Measurements from ENCODE around the gene SLC1A4.
"Not testable (repeated sequence)": the region's sequence is repeated elsewhere in the genome, so short reads cannot be mapped to it uniquely, and the experiment has no call there.

The SLC1A4 gene

DNA sequence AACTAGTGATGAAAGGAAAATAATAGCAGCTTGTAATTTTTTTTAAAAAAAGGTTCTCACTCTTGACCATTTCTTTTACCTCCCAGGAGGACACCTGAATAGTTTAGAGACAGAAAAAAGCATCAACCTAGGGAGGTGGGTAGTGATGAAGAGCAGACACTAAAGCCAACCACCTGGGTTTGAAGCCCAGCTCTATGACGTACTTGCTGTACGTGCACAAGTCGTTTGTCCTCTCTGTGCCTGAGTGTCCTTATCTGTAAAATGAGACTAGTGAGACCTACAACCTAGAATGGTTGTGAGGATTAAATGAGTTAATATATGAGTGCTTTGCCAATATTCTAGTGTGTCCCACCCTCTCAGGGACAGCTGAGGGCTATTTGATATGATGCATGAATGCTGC lies 5.8 kb downstream of the SLC1A4 start:
- DNase-seq = no peak

DNA sequence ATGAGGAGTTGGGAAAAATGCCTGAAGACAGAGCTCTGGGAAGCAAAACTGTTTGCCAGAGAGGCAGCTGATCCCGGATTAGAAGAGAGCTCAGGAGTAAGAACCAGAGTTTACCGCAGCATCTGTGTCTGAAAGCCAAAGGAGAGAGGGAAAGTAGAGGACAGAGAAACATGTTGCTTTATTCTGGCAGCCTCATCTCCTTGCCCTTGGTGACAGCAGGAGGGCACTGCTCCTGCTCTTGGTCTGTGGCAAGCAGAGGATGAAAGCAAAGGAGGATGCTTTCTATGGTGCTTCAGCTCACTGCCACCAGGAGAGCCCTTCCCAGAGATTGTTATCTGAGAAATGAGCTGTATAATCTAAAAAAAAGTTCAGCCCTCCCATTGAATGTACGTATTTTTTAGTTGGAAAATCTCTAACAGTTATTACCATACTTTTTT lies 7.7 kb downstream of the SLC1A4 start:
- no peak for DNase-seq

DNA sequence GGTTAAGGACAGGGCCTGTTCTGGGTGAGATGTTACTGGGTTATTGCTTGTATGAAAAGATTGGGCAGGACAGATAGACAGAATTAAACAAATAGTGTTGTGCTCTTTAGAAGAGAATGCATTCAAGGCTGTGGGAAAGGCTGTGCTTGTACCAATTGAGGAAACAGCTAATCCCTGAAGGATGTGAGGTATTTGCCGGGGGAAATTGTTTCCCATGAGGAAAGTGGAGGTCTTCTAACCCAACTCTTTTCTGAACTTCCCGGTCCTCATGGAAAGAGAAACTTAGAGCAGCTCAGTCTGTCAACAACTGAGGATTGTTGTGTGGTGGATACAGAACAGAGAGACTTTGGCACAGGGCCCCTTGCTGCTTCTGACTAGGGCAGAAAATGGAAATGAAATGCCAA lies 9.5 kb downstream of the SLC1A4 start:
- DNase-seq = no peak

DNA sequence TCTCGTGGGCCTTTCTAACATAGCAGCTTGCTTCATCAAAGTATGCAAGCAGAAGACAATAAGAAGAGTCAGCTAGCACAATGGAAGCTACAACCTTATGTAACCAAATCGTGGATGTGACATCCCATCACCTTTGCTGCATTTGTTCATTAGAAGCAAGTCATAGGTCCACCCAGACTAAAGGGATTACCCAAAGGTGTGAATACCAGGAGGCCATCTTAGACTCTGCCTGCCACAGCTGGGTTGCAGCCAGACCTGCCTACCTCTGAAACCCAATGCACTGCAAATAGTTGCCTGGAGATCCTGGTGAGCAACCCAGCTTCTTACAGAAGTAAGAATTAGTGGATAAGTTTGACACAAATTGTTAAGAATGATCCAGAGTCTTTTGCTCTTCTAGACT lies 10.6 kb downstream of the SLC1A4 start:
- no peak for DNase-seq

DNA sequence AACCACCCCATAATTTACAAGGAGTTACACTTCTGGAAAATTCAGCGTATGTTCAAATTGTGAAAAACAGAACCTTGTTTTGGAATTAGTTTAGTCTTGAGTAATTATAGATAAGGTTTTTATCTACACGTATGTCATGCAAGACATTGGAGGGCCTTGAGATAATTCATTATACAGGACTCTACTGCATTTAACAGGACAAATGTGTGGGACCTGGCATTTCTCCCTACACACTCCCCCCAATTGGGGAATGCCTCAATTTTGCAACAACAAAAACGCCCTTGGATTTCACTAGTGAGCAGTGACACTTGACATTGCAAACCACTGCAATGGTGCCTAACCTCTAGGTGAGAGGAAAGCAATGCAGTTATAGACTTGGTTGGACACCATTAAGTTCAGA lies 11.4 kb downstream of the SLC1A4 start:
- no peak for DNase-seq

DNA sequence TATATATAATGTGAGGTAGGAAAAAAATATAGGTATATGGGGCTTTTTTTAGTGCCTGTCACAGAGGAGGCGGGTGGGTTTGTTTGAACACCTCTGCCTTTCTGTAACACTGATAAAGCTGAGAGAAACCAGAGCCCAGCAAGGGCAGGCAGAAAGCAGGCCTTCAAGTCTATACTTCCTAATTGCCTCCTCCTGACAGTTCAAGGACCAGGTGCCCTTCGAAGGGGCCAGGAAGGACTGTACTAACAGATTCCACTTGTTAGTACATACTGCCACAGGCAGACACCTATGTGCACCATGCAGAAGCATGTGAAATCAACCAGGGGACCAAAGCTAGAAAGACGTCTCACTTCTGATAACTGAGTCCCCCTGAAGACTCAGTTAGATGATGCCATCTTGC lies 13.8 kb downstream of the SLC1A4 start:
- DNase-seq = no peak

DNA sequence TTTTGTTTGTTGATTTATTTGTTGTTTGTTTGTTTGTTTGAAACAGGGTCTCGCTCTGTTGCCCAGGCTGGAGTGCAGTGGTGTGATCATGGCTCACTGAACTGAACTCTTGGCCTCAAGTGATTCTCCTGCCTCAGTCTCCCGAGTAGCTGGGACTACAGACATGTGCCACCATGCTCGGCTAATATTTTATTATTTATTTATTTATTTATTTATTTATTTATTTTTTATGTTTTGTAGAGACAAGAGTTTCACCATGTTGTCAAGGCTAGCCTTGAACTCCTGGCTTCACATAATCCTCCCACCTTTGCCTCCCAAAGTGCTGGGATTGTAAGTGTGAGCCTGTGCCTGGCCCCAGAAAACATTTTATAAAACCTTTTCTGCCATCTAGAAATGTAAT lies 15.0 kb downstream of the SLC1A4 start:
- DNase-seq = not testable (repeated sequence)

DNA sequence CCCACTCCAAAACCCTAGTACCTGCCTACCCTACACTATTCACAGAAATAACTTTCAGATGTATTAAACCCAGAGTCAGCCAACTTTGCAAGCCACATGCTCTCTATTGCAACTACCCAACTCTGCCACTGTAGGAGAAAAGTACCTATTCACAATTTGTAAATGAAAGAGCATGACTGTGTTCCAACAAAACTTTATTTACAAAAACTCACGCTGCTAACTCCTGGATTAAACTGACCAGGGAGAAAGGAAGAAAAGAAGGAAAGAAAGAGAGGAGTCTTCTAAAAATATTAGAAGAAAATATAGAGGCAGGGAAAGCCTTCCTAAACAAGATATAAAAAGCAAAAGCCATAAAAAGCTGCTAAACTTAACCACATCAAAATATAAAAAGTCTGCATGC lies 24.6 kb downstream of the SLC1A4 start:
- DNase-seq = no peak

DNA sequence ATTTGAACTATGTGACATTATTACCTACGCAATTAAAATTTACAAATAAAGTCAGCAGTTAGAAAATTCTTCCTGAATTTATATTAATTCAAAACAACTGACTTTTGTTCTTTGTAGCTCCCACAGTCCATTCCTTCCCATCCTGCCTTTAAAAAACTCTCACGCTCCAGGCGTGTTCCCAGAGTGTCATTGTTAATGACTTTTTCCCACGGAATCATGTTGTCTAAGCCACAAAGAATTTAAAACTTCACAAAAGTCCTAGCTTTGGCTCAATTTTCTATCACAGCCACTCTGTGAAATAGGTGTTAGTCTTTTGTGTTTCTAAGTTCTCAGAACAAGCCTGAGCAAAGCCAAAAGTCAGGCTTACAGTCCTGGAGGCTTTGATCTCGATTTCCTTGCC lies 26.5 kb downstream of the SLC1A4 start:
- DNase-seq = no peak

DNA sequence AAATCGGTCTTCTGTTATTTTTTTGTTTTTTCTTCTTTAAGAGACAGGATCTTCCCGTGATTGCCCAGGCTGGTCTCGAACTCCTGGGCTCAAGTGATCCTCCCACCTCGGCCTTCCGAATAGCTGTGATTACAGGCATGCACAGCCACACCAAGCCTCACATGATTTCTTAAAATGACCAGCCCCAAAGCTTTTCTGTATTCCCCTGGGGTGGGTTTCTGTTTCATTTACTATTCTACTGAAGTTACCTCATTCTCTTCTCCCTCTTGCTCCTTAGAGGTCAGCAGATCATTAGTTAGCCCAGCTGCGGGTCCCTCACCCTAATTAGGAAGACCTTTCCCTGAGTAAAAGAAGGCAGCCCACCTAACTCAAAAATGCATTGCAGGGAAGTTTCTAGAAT lies 27.6 kb downstream of the SLC1A4 start:
- DNase-seq = no peak

DNA sequence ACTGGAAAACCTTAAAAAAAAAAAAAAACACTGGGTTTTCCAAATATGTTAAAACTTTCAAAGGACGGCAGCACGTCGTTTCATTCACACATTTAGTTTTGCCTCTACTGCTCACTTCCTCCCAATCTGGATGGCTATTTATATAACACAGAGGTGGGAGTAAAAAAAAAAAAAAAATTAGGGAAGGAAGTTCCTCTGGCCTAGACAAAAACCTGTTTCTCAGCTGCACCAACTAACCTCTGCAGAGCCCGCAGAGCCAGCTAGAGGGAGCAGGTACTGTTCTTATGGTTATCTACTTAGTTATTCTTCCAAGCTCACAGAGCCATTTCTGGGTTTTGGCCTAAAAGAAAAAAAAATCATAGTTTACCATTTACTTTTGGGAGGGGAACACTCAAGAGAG lies 28.1 kb downstream of the SLC1A4 start:
- DNase-seq = no peak

DNA sequence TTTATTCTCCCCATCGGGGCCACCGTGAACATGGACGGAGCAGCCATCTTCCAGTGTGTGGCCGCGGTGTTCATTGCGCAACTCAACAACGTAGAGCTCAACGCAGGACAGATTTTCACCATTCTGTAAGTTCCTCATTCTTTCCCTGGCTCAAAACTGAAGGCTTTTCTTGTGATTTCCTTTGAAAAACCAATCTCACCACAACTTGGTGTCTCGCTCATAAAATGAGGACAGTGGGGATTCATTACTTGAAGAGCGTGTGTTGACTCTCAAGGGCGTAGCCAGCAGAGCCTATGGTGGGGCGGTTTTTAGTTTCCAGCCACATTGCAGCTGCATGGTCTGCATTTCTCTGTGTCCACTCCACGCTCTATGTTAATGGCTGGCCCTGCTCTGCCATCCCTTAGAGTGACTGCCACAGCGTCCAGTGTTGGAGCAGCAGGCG lies 29.0 kb downstream of the SLC1A4 start:
- no peak for DNase-seq

DNA sequence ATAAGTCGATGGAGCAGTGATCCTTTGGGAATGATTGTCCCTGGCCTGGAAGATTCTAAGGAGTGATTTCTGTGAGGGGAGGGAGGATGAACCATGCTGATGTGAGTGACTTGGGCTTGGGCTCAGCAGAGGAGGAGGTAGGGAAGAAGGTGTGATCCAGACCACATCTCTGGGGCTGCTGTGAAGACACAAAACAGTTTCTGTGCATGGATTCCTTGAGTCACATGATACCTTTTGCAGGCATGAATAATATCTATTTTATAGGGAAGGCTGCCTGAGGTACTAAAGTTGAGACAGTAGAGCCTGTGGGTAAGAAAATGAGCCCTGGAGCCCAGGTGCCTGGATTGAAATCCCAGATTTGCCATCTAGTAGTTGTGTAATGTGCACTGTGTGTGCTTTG lies 29.8 kb downstream of the SLC1A4 start:
- no peak for DNase-seq

DNA sequence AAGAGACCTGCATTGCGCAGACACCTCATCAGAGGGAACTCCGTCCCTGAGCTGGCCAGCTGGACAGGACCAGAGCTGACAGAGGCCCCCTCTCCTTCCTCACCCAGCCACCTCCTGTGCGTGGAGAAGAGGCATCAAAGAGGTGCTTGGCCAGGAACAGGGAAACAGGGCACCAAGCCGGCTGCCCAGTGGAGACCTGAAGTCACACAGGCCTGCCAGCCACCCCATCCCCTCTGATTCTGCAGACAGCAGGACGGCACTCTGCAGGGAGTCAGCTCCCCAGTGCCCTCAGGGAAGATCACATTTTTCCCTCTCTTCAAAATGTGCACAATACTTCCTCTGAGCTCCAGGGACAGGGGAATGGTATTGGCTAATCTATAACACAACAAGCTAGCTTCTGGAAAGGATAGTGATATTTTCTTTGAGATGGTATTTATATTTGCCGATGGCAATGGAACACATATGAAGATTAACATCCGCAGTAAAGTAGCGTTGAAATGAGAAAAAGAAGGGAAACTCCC lies 30.5 kb downstream of the SLC1A4 start:
- no peak for DNase-seq

DNA sequence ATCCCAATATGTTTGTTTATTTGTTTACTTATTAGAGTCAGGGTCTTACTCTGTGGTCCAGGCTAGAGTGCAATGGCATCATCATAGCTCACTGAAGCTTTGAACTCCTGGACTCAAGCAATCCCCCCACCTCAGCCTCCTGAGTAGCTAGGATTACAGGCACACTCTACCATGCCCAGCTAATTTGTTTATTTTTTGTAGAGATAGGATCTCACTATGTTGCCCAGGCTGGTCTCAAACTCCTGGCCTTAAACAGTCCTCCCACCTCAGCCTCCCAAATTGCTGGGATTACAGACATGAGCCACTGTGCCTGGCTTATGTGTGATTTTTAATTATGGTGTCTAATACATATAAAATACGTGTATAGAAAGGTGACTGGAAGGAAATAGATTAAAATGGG lies 31.1 kb downstream of the SLC1A4 start:
- DNase-seq = not testable (repeated sequence)

DNA sequence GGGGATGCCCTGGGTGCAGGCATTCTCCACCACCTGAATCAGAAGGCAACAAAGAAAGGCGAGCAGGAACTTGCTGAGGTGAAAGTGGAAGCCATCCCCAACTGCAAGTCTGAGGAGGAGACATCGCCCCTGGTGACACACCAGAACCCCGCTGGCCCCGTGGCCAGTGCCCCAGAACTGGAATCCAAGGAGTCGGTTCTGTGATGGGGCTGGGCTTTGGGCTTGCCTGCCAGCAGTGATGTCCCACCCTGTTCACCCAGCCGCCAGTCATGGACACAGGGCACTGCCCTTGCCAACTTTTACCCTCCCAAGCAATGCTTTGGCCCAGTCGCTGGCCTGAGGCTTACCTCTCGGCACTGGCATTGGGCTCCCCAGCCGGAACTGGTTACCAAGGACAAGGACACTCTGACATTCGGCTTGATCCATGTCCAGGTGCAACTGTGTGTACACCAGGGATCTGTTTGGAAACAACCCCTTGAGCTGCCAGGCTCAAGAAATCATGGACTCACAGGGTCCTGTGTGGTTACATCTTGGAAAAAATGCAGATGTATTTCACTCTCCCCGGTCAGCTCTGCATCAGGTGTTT lies 31.8 kb downstream of the SLC1A4 start:
- DNase-seq = no peak

DNA sequence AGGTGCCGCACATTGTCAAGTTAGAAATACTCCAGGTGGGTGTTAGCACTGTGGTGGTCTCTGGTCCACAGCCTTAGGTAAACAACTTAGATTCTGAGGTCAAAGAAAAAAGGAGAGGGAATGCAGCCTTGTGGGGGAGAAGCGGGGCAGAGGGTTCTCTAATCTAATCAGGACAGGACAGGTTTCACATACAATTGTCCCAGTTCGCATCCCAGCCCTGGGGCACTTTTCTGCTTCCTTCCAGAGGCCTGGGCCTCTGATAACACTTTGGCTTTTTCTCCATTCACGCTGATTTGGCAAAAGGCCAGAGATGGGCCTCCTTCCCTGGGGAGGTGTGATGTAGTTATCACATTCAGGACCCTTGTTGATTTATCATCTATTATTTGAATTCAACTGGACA lies 32.5 kb downstream of the SLC1A4 start:
- no peak for DNase-seq

DNA sequence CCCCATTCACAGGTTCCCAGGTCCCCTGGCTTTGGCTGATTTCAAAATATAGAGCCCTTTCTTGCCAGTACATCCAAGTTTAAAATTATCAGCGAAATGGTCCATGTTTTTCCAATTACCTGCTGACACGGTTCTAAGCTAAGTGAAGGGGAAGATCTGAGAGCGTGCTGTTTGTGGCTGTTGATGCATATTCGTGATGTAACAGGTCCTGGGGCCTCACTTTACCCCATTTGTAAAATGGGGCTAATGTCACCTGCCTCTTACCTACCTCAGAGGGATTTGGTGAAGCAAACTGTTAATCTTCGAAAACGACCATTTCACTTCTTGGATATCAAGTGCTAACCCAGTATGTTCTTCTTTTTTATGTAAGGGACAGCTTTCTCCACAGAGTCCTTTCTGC lies 33.0 kb downstream of the SLC1A4 start:
- no peak for DNase-seq

DNA sequence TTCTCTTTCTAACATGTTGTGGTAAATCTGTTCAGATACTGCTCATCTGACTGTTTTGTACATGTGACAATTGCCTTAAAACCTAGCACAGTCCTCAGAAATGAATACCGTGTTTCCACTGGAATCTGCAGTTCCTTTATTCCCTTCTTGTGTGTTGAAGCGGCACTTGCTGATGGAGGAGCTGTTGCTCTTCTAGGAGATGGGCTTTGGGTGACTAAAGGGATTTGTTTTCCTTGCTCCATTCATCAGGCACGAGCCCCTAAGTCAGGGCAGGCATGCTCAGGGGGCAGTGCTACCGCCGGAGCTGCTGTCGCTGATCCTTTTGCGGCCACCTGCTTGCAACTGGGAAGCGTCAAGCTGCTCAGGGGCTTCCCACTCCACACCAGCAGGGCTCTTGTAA lies 34.5 kb downstream of the SLC1A4 start:
- DNase-seq = no peak

DNA sequence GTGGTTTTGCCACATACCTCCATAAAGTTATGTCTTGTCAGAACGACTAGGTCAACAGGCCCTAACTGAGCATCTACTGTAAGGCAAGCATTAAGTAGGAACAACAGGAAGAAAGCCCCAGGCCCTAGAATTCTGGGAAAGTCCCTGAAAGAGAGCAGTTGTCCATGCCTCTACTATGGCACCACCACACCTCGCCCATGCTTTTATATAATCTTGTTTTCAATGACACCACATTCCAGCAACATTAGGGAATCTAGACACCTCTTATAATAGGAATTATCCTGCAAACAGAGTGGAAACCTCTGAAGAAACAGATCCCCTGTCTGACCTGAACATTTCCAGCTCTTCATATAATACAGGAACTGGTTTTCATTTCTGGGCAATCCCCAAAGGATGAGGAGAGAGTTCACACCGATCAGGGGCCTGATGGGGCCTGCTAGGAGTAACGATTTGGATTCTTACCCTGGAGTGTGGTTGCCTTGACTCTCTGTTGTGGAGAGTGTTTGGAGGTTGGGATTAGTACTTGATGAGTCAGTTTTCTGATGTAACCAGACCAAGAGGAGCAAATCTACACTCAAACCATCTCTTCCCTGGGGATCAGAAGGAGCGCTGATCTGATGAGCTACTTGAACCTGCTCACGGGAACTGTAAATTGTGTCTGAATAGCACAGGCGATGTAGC lies 35.1 kb downstream of the SLC1A4 start:
- no peak for DNase-seq

DNA sequence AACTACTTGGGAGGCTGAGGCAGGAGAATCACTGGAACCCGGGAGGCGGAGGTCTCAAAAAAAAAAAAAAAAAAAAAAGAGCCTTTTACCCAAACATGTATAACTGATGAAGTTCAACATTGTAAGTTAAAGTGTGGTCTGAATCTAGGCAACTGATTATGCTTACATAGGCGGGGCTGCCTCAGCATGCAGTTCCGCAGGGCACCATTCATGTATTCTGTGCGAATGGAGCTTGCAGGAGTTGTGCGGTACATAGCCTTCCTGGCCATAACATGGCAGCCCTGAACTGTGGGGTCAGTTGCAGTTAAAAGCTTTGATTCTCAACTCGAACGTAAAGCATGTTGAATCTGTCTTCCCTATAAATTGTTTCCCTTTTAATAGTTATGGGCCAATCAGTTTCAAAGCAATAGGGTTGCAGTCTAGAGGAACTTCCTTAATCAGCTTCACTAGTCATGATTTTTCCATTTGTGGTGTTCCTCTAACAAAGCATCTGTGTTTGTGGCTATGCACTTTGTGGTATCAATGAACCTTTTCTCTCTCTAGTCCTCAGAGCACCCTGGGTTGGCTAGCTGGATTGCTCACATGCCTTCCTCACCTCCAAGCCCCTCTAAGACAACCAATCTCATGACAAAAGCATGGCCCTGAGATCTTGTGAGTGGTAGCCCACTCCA lies 36.4 kb downstream of the SLC1A4 start:
- no peak for DNase-seq

DNA sequence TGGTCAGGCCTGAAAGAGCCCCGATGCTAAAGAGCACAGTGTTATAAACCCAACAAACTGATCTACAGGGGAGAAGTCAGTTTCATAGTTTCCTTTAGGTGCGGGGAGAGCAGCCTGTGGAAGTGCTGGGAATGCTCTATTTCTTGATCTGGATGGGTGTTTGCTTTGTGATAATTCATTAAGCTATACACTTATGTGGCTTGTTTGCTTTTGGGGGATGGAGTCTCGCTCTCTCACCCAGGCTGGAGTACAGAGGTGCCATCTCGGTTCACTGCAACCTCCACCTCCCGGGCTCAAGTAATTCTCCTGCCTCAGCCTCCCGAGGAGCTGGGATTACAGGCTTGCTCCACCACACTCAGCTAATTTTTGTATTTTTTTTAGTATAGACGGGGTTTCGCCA lies 37.0 kb downstream of the SLC1A4 start:
- no peak for DNase-seq

DNA sequence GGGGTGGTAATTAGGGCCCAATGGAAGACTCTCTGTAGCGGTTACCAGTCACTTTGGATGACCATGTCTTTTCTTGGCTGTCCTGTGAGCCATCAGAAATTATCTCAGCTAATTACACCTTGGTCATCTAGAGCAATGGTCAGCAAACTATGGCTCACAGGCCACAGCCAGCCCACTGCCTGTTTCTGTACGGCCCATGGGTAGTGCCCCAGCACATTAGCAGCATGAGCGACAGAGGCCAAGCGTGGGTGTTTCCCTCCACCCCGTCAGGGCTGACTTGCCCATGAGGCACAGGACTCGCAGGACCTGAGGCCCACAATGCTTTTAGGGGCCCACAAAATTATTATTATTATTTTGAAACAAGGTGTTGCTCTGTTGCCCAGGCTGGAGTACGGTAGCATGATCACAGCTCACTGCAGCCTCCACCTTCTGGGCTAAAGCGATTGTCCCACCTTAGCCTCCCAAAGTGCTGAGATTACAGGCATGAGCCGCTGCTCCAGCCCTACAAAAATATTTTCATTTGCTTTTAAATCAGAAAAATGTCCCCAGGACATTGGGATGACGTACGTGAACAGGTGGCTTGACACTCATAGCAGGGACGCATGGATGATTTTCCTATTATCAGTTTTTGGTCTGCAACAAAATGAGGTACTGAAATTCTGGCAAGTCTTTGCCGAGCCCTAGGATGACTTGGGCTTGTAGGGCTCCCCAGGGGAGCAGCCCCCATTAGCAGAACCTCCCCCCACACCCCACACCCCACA lies 37.7 kb downstream of the SLC1A4 start:
- no peak for DNase-seq

Data from SHP77 (cell line).